Renal cortex interstitium (tissue), 11 donors: ENCODE data around the gene HDAC10. TPM values are rescaled to one million over a fixed set of nuclear protein-coding genes. Genes with fewer than 3 reads are reported as not detected.

Source experiments
- DNase-seq, 11 donors: peaks; one replicate each; pipeline ENCODE4 v3.0.0-alpha.2; 2013; ENCODE audit warnings: low read depth in 9 of 11, low spot score in 4 of 11; ENCODE audit errors: extremely low read depth in 1 of 11
- polyA plus RNA-seq, 3 donors: library from polyadenylated mRNA; unstranded; fragments of 120-200 nt; gene quantifications; one replicate each; pipeline ENCODE4 v1.2.1, GENCODE V29; 2013; ENCODE audit not compliant: insufficient read length in 3 of 3

Gene HDAC10
- polyA plus RNA-seq, 3 donors, result 17.1 to 34.3 (median 27.7) TPM

DNA sequence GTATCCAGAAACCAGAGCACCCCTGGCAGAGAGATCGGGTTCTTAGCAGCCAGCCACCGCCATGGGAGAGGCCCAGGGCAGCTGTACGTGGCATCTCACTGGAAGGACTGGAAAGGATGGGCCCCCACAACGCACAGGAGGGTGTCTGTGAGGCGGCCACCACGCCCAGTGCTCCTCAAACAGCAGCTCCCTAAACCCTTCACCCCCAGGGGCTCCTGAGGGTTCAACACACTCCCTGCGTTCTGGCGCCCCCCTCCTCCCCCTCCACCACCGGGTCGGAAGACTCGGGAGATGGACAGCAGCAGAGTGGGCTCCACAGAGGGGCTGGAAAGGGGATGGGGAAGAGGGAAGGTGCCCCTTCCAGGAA is 9.4 kb upstream of the HDAC10 start:
- DNase-seq, result no peak

DNA sequence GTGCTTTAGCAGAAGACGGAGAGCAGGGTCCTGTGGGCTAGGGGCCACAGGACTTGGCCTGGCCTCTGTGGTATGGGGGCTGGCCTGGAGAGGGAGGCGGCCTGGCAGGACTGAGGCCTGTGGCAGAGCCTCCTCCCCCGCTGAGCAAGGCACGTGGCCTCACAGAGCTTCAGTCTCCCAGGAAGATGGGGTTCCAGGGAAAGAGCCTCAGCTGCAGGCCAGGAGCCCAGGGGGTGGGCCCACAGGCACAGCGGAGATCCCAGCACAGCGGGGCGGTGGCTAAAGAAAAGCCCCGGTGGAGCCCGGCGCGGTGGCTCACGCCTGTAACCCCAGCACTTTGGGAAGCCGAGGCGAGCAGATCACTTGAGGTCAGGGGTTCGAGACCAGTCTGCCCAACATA is 8.2 kb upstream of the HDAC10 start:
- DNase-seq, result no peak

- no peak for DNase-seq
Measured at GRCh38 chr22:50258361-50259292, 7.6 kb upstream of the HDAC10 start.

DNA sequence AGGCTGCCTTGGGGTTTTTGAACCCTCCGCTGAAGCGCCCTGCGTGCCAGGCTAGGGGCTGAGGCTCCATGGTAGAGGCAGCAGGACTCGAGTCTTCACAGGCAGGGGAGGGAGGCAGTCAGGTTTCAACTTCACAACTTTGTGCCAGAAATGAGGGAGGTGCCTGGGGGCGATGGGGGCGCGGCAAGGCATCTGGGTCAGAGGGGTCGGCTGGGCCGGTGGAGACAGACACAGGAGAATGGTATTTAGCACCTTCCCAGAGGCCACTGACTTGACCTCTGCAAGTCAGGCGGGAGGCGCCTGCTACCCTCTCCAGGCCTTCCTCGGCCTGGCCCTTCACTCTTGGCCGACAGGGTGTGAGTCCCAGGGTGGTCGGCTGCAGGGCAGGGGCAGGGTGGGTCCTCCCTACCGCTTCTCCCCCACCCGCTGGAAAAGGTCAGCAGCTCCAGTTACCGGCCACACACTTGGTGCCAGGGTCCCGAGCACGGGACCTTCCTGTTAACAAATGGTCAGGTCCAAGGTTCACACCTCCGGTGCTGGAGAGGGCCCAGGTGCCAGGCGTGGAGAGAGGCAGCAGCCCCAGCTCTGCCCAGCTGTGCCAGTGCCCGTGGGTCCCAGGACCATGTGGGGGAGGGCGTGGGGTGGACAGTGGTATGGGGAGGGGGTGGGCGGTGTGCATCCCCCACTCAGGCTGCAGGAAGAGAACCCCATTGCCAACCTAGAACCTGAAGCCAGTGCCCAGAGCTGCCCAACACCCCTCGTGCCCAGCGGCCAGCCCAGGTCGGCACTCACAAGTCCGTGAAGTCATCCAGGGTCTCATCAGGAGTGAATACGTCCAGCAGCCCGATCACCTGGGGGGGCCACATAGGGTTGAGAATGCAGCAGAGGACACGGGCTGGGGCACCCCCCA is 6.6 kb upstream of the HDAC10 start:
- no peak for DNase-seq

- DNase-seq, result no peak
Measured at GRCh38 chr22:50257041-50257440, 6.0 kb upstream of the HDAC10 start.

- no peak for DNase-seq
Measured at GRCh38 chr22:50256258-50256862, 5.3 kb upstream of the HDAC10 start.

- no peak for DNase-seq
Measured at GRCh38 chr22:50255607-50256006, 4.5 kb upstream of the HDAC10 start.

GRCh38 chr22:50255099-50255498 is 4.0 kb upstream of the HDAC10 start:
- no peak for DNase-seq

- no peak for DNase-seq
Measured at GRCh38 chr22:50253941-50254340, 2.9 kb upstream of the HDAC10 start.

DNA sequence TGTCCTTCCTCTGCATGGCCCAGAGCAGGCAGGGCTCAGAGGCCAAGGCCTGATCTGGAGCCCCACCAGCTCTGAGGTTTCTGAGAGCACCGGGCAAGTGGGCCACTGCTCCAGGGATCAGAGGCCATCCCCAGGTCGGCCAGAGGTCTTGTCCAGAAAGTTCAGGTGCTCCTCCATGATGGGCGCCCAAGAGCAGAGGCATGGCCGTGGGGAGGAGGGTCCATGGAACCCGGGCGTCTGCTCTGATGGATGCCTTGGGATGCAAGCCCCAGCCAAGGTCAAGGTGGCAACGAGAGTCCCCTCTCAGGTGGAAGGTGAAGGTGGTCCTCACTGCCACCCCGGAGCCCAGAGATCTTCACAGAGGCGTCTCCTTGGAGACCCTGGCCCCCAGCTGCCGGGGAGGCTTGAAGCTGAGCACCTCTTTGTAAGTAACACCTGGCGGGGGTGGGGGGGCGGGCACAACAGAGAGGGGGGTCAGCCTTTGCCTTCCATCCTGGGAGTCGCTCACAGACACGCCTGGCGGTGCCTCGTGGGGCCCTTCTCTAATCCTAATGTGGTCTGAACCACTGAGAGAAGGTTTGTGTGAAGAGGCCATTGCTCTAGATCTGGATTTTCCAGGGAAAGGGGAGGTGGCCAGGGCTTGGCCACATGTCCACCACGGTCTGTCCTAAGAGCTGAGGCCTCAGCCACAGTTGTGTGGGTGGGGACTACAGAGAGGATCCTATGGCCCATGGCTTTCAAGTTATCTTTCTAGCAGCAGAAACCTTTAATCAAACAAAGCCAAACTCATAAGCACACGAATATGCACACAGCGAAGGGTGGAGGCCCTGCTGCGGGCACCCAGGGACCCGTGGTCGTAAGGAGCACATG is 2.2 kb upstream of the HDAC10 start:
- no peak for DNase-seq

DNA sequence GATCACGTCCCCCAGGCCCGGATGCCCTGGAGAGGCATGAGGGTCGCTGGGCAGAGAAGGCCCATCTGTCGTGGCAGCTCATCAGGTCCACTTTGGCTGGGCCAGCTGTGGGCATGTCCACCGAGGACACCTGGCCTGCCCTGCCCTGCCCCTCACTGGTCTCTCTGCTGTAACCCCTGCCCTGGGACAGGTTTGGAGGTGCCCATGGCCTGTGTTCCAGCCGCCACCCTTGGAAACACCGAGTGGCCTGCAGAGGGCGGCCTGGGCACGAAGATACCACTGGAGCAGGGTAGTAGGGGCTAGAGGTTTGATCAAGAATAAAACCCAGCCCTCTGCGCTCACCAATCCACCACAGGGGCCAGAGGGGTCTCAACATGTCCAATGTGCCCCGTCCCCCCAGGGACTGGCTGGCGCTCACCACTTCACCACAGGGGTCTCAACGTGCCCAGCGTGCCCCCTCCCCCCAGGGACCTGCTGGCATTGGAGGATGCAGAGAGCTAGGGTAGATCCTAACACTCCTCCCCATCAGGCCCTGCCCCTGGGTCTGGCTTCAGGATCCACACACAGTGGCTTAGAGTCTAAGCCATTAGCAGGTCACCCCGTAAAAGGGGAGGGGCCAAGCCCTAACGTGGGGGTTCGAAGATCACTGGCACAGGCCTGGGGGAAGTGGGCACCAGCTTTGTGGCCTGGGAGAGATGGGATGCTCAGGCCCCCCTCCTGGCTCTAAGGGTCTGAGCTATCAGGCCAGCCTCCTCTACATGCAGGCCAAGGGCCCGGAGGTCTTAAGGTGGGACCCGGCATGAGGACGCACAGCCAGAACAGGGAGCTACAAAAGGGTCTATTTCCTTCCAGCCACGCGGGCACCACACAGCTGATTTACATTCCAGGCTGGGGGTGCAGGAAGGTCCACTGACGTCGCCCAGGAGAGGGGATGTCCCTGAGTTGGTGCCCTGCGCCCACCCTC is 1.3 kb upstream of the HDAC10 start:
- DNase-seq, result no peak

DNA sequence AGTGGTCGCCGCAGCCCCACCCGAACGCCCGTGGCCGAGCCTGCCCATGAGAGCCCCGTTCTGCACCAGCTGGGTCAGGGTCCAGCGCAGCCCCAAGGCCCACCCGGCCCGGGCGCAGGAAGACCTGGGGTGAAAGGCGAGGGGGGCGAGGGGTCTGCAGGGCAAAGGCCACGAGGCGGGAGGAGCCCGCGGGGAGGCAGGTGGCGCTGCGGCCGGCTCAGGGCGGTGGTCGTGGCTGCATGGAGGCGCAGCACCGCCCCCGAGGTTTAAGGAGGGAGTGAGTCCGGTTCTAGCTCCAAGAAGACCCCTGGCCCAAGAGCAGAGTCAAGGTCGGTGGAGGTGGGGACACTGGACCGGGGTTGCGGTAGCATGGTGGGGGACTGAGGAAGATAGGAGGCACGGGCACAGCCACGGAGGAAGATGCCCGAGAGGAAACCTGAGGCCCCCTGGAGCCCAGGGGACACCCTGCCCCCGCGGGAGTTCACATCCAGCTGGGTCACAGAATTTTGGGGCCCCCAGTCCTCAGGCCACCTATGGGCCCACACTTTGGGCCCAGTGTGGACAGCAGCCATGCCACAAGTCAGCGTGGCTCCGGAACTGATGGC is 514 bp upstream of the HDAC10 start:
- DNase-seq, result no peak

DNA sequence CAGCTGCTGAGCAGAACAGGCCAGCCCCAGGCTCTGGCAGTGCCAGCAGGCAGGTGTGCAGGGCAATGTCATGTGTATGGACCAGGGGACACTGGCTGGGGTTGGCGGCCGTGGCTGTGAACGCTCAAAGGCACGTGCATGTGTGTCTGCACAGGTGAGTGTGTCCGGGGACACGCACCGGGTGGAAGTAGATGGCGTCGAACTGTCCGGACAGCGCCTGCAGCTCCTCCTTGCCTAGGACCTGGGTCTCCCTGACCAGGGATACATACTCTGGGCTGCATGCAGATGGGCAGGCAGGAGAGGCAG is 863 bp downstream of the HDAC10 start:
- no peak for DNase-seq

DNA sequence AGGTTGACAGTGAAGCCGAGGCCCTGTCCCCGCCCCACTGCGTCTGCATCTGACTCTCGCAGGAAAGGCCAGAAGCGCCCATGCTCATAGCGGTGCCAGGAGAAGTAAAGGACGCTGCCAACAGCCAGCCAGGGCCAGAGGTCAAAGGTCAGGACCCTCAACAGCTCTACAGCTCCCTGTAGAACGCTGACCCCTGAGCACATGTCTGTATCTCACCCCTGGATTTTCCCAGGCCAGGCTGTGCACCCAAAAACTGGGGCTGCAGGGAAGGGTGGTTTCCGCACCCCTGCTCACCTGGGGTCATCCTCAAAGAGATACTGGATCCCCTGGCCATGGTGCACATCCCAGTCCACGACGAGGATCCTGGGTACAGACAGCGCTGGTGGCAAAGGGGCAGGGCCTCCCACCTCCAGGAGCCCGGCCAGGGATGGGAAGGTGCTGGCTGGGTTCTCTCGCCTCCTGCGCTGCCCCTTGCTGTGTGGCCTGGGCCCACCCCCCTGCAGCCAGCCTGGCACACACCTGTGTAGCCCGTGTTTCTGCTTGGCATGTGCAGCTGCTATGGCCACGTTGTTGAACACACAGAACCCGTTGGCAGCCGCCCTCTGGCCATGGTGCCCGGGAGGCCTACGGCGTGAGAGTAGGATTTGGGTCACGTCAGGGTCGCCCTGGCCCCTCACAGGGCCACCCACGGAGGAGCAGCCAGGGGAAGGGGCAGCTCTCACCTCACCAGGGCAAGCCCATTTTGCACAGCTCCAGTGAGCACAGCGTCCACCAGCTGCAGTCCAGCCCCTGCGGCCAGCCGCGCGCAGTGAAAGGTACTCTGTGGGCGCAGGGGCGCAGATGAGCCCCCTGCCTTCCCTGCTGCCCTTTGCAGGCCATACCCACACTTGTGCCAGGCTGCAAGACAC is 1.5 kb downstream of the HDAC10 start:
- DNase-seq, result no peak

GRCh38 chr22:50248196-50249081 is 2.6 kb downstream of the HDAC10 start:
- no peak for DNase-seq

DNA sequence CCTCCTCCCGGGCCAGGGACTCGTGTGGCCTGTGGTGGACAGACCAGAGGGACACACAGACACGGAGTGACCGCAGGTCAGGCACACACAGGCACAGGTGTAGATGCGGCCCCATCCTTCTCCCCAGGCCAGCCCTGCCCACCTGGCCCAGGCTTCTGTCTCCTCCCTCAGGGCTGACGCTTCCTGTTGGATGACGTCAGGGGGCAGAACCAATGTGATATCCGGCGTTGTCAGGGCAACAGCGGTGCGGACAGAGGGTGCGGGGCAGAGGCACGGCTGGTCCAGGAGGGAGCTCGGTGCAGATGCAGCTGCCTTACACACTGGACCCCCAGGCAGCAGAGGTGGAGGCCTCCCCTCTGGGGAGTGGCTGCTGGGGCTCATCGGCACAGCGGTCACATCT is 3.3 kb downstream of the HDAC10 start:
- no peak for DNase-seq
